Heart left ventricle (tissue), 16 donors: ENCODE results near the gene RPP38. TPM values are rescaled to one million over a fixed set of nuclear protein-coding genes. Genes with fewer than 3 reads are reported as not detected.

Source experiments
- ATAC-seq, 4 donors: fragments of 200-7000 bp; cut with Tn5 transposase; one replicate each; pipeline ENCODE4 v1.9.1; 2020 to 2022; ENCODE audit warnings: moderate library complexity in 4 of 4, mild to moderate bottlenecking in 3 of 4, moderate number of reproducible peaks in 1 of 4
- DNase-seq, 5 donors: peaks; one replicate each; pipeline ENCODE4 v3.0.0-alpha.2; 2020
- H3K27ac ChIP-seq, 12 donors: fragments of 200-600 bp; sonication (generic) in 4 of 12; one replicate each; pipeline versions ENCODE4 v1.5.0 to v1.8.0; 2016 to 2022; ENCODE audit warnings: mild to moderate bottlenecking in 2 of 12
- H3K27me3 ChIP-seq, 9 donors: fragments of 200-600 bp; sonication (generic) in 2 of 9; one replicate each; pipeline versions ENCODE4 v1.5.1 to v1.8.0; 2016 to 2022; ENCODE audit warnings: mild to moderate bottlenecking in 3 of 9
- H3K36me3 ChIP-seq, 9 donors: fragments of 200-600 bp; sonication (generic) in 2 of 9; one replicate each; pipeline versions ENCODE4 v1.5.0 to v1.8.0; 2018 to 2022; ENCODE audit warnings: mild to moderate bottlenecking in 2 of 9
- H3K4me1 ChIP-seq, 12 donors: fragments of 200-600 bp; sonication (generic) in 4 of 12; one replicate each; pipeline versions ENCODE4 v1.5.0 to v1.8.0; 2016 to 2022; ENCODE audit warnings: mild to moderate bottlenecking in 3 of 12
- H3K4me3 ChIP-seq, 12 donors: fragments of 200-600 bp; sonication (generic) in 4 of 12; one replicate each; pipeline versions ENCODE4 v1.5.0 to v1.8.0; 2017 to 2022; ENCODE audit warnings: mild to moderate bottlenecking in 9 of 12, moderate library complexity in 4 of 12
- H3K9me3 ChIP-seq, 12 donors: fragments of 200-600 bp; sonication (generic) in 4 of 12; one replicate each; pipeline versions ENCODE4 v1.5.0 to v1.8.0; 2016 to 2022; ENCODE audit warnings: mild to moderate bottlenecking in 1 of 12
- POLR2A ChIP-seq, 2 donors: fragments of 450-650 bp; IDR thresholded peaks; one replicate each; pipeline ENCODE4 v1.6.1; 2017; ENCODE audit warnings: antibody characterized with exemption in 2 of 2, mild to moderate bottlenecking in 2 of 2, moderate library complexity in 2 of 2
- WGBS, 4 donors: extraction: QIAGEN DNeasy Blood & Tissue Kit in 2 of 4; methylation state at CpG; one replicate each; pipeline versions ENCODE4 v1.1.5 to v1.1.7; 2013 to 2018; 5-methylcytosine and 5-hydroxymethylcytosine counted together
- intact Hi-C, 10 donors: fragments of 100-400 bp; cut with DNase I; formaldehyde crosslinking; loops; one replicate each; pipeline versions ENCODE4 v1.11.1 to v1.14.2; 2022
- polyA plus RNA-seq, 2 donors: library from polyadenylated mRNA; stranded (reverse); fragments of 200-250 nt; gene quantifications; one replicate each; pipeline ENCODE4 v1.2.3, GENCODE V29; 2013
- total RNA-seq, 9 donors: library from RNA; depleted of rRNA in 2 of 9; stranded (reverse); fragments of >200 nt in 2 of 9; fragmentation: NEBNext Ultra II Directional in 3 of 9; extraction: Animal tissue kit (Norgen Biotek cat#: 25700) in 3 of 9; gene quantifications; one replicate each; pipeline versions ENCODE4 v1.1.0 to v1.2.4, GENCODE V29; 2016 to 2023
- TF ChIP-seq, protein P1 (sequence below), 12 donors: fragments of 200-600 bp; sonication (generic) in 4 of 12; IDR thresholded peaks; one replicate each; pipeline versions ENCODE4 v1.5.0 to v1.8.0; 2018 to 2022; ENCODE audit warnings: antibody characterized with exemption in 12 of 12, mild to moderate bottlenecking in 5 of 12
- donor health status: ischemic (EF 13 %, LVEDD 7.1; RV severe dilation, severe dysfunction).
- donor health status: healthy with polysubstance abuse.
- donor health status: DM: no; HTN: yes; CAD: no.
- donor health status: DM: no; HTN: no; CAD: no.
- donor health status: ischemic (EF 25% LVEDD 6.9; RV normal size, moderate dysfunction).
- donor health status: ischemic (EF 25% LVEDD 5.7; RV mildly dilated, moderate dysfunction).
- donor health status: healthy.
- donor health status: DM: yes; HTN: yes; CAD: no.
- donor health status: ischemic (EF 35%, LVEDD 5.7; RV mildly dilated, moderate dysfunction).
- donor health status: nonischemic (EF 11% LVEDD 7.7; RV severe dilation, severe dysfunction).
- donor health status: DM: yes; HTN: yes; CAD: no.
- donor health status: PGD.
- donor health status: ischemic (EF 29% LVEDD 5.4; RV normal size, mild dysfunction).
- donor health status: nonischemic (EF 23%, LVEDD 6.1; RV moderate dilation, normal function).

RPP38 gene
- total and polyA plus RNA-seq, 11 donors: 7.2 to 15.5 (median 9.5) TPM

DNA sequence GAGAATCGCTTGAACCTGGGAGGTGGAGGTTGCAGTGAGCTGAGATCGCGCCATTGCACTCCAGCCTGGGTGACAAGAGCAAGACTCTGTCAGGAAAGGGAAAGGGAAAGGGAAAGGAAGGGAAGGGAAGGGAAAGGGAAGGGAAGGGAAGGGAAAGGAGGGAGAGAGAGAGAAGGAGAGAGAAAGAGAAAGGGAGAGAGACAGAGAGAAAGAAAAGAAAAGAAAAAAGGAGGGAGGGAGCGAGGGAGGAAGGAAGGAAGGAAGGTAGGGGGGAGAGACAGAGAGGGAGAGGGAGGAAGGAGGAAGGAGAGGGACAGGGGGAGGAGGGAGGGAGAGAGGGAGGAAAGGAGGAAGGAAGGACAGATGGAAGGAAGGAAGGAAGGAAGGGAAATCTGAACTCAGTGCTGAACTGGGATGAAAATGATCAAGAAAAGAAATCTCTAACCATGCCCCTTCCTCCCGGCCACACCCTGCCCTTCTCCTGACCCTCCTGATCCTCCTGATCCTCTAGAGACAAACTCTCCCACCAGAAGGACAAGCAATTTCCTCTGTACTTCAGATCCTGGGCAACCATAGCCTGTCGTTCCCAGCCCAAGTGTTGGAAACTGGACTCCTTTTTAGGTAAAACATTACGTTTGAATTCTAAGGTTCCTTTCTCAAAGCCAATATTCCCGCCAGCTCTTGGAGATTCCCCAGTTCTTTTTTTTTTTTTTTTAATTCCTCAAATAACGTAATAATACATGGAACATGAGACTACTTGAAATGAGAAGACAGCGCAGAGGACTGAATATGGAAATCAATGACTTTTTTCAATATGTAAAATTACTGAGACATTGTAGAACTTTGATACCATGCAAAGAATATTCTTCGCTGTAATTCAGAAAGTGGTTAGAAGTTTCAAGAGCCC lies 39.2 kb downstream of the RPP38 start:
- Histone ChIP-seq H3K9me3 (no peaks in the 10 kb centered on the region), H3K4me3 (no peak overlapping the region), H3K36me3 (peaks cover 0 to 81% (median 53%) of the 10 kb centered on the region in 9 donors), H3K27me3 (no peaks in the 10 kb centered on the region), H3K4me1 (peaks cover 0 to 3% (median 0%) of the 10 kb centered on the region in 12 donors), H3K27ac (no peak overlapping the region)
- 81 to 86% (median 83%) methylated on average over 11 of the region's 11 CpGs for whole genome bisulfite sequencing, 4 donors
- no peak for TF ChIP-seq POLR2A (IDR thresholded peaks at IDR 0.05)
- TF ChIP-seq, protein P1, sequence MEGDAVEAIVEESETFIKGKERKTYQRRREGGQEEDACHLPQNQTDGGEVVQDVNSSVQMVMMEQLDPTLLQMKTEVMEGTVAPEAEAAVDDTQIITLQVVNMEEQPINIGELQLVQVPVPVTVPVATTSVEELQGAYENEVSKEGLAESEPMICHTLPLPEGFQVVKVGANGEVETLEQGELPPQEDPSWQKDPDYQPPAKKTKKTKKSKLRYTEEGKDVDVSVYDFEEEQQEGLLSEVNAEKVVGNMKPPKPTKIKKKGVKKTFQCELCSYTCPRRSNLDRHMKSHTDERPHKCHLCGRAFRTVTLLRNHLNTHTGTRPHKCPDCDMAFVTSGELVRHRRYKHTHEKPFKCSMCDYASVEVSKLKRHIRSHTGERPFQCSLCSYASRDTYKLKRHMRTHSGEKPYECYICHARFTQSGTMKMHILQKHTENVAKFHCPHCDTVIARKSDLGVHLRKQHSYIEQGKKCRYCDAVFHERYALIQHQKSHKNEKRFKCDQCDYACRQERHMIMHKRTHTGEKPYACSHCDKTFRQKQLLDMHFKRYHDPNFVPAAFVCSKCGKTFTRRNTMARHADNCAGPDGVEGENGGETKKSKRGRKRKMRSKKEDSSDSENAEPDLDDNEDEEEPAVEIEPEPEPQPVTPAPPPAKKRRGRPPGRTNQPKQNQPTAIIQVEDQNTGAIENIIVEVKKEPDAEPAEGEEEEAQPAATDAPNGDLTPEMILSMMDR (IDR thresholded peaks at IDR 0.05): no peak
- DNase-seq (no peak), ATAC-seq (no peak)
- intact Hi-C loops: no loop called here

DNA sequence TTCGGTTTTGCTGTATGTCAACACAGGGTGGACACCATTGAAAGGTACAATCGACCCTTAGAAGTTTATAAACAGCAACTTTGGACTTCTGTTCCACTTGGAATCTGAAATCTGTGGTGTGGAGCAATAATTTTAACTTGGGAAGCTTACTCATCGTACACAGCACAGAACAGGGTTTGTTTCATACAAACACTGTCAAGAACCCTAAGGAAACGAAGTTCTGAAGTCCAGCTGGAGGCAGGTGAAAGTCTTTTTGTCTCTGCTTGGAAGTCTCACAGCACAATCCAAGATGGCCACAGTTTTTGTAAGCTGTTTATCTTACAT lies 39.8 kb downstream of the RPP38 start:
- Histone ChIP-seq H3K4me1 (peaks cover 0 to 9% (median 0%) of the 10 kb centered on the region in 12 donors), H3K27ac (no peak overlapping the region), H3K4me3 (no peak overlapping the region), H3K9me3 (no peaks in the 10 kb centered on the region), H3K36me3 (peaks cover 0 to 75% (median 47%) of the 10 kb centered on the region in 9 donors), H3K27me3 (no peaks in the 10 kb centered on the region)
- intact Hi-C loops: no loop called here
- ATAC-seq: no peak
- TF ChIP-seq POLR2A (IDR thresholded peaks at IDR 0.05): no peak
- TF ChIP-seq, protein P1 (IDR thresholded peaks at IDR 0.05): no peak
- 88 to 93% (median 91%) methylated on average over 4 of the region's 4 CpGs for WGBS, 4 donors
- no peak for DNase-seq

DNA sequence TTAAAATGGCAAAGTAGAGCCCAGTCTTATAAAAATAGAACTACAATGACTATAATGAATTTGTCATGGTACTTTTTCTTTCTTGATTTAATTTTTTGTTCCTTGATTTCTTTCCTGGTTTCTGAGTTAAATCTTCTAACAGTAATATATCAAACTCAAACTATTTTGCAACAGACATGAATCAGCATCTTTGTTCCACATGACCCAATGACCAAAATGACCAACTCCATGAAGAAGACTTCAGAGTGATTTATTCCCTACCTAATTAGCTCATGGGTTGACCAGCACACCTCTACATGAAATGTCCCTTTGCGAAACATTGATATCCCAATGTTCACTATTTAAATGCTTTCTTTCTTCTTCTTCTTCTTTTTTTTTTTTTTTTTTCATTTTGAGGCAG lies 40.5 kb downstream of the RPP38 start:
- no peak for DNase-seq
- Histone ChIP-seq H3K27ac (no peak overlapping the region), H3K27me3 (no peaks in the 10 kb centered on the region), H3K4me3 (no peak overlapping the region), H3K9me3 (no peaks in the 10 kb centered on the region), H3K36me3 (peaks cover 0 to 69% (median 41%) of the 10 kb centered on the region in 9 donors), H3K4me1 (peaks cover 0 to 15% (median 0%) of the 10 kb centered on the region in 12 donors)
- intact Hi-C loops: no loop called here
- ATAC-seq: no peak
- TF ChIP-seq, protein P1 (IDR thresholded peaks at IDR 0.05): no peak
- TF ChIP-seq POLR2A (IDR thresholded peaks at IDR 0.05): no peak
- 97 to 100% (median 99%) methylated on average over 1 of the region's 1 CpG for whole genome bisulfite sequencing, 4 donors

DNA sequence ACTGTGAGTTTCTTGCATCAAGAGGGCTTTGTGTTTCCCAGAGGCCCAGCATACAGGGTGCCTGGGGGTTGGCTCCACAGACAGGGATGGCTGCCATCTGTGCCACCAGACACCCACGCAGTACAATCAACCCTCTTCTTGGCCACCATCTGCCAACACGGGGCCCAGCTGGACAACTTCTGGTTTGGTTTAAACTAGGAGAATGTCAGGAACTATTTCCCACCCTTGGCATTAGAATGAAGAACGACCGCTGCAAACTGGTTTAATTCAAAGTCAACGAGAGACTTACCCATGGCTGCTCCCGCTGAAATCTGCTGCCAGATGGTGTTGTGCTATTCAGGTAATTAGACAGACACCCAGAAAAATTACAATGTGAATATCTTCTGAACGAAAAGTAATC lies 43.5 kb downstream of the RPP38 start:
- no peak overlapping the region for H3K27ac ChIP-seq
- WGBS, 4 donors: 94 to 96% (median 94%) methylated on average over 7 of the region's 7 CpGs
- intact Hi-C loops: no loop called here
- no peak for DNase-seq
- TF ChIP-seq POLR2A (IDR thresholded peaks at IDR 0.05): no peak
- TF ChIP-seq, protein P1 (IDR thresholded peaks at IDR 0.05): no peak
- H3K36me3 ChIP-seq: peaks cover 0 to 38% (median 12%) of the 10 kb centered on the region in 9 donors
- no peaks in the 10 kb centered on the region for H3K9me3 ChIP-seq
- no peak overlapping the region for H3K4me3 ChIP-seq
- no peak for ATAC-seq
- H3K4me1 ChIP-seq: peaks cover 0 to 15% (median 0%) of the 10 kb centered on the region in 12 donors
- no peaks in the 10 kb centered on the region for H3K27me3 ChIP-seq
